Loucy (cell line): ENCODE data around the gene H19.

Source experiments
- H2AFZ ChIP-seq: fragments of 200-600 bp; sonication (generic); 2 replicates; pipeline ENCODE4 v1.6.0; 2016; ENCODE audit warnings: antibody characterized with exemption, mild to moderate bottlenecking, low read length, moderate library complexity
- H3F3A ChIP-seq: fragments of 200-600 bp; 2 replicates; pipeline ENCODE4 v1.6.0; 2016; ENCODE audit warnings: antibody characterized with exemption, low read depth, mild to moderate bottlenecking
- H3K27me3 ChIP-seq: fragments of 200-600 bp; sonication (generic); 2 replicates; pipeline ENCODE4 v1.6.1; 2014; ENCODE audit warnings: low read length, mild to moderate bottlenecking; ENCODE audit not compliant: insufficient read depth, poor library complexity, severe bottlenecking
- H3K36me3 ChIP-seq: fragments of 200-600 bp; sonication (generic); 2 replicates; pipeline ENCODE4 v1.6.1; 2016; ENCODE audit warnings: low read length; ENCODE audit not compliant: insufficient read depth
- H3K4me1 ChIP-seq: fragments of 200-600 bp; sonication (generic); 2 replicates; pipeline ENCODE4 v1.5.1; 2014; ENCODE audit warnings: low read length, mild to moderate bottlenecking; ENCODE audit not compliant: insufficient read depth, poor library complexity, severe bottlenecking
- H3K4me2 ChIP-seq: fragments of 200-600 bp; sonication (generic); 2 replicates; pipeline ENCODE4 v1.6.0; 2014; ENCODE audit warnings: antibody characterized with exemption, low read length, low read depth, mild to moderate bottlenecking; ENCODE audit not compliant: poor library complexity, severe bottlenecking
- H3K4me3 ChIP-seq: fragments of 200-600 bp; sonication (generic); 2 replicates; pipeline ENCODE4 v1.5.1; 2014; ENCODE audit warnings: low read length, mild to moderate bottlenecking, mixed read lengths; ENCODE audit not compliant: poor library complexity, severe bottlenecking
- H3K79me2 ChIP-seq: fragments of 200-600 bp; sonication (generic); 2 replicates; pipeline ENCODE4 v1.6.1; 2014; ENCODE audit warnings: low read length; ENCODE audit not compliant: insufficient read depth
- H3K9ac ChIP-seq: fragments of 200-600 bp; sonication (generic); 2 replicates; pipeline ENCODE4 v1.6.0; 2014; ENCODE audit warnings: mild to moderate bottlenecking, low read depth, low read length, moderate library complexity; ENCODE audit not compliant: poor library complexity, severe bottlenecking
- H3K9me2 ChIP-seq: fragments of 200-600 bp; sonication (generic); replicated peaks from 2 replicates; pipeline ENCODE4 v1.6.1; 2016; ENCODE audit warnings: low read depth, low read length, mixed read lengths
- H3K9me3 ChIP-seq: fragments of 200-600 bp; sonication (generic); 2 replicates; pipeline ENCODE4 v1.6.1; 2014; ENCODE audit warnings: mild to moderate bottlenecking, antibody characterized with exemption, low read length, low read depth; ENCODE audit not compliant: insufficient read depth
- H4K20me1 ChIP-seq: fragments of 200-600 bp; sonication (generic); 2 replicates; pipeline ENCODE4 v1.6.0; 2014; ENCODE audit warnings: antibody characterized with exemption, low read length, mild to moderate bottlenecking; ENCODE audit not compliant: insufficient read depth, poor library complexity, severe bottlenecking
- EZH2phosphoT487 ChIP-seq: fragments of 200-600 bp; IDR thresholded peaks from 2 replicates; pipeline ENCODE4 v1.6.1; 2018; ENCODE audit warnings: antibody characterized with exemption, mild to moderate bottlenecking, moderate library complexity, borderline replicate concordance
- TF ChIP-seq, protein P1 (sequence below): fragments of 200-600 bp; sonication (generic); conservative IDR thresholded peaks from 2 replicates; pipeline ENCODE4 v1.5.1; 2014; ENCODE audit warnings: mild to moderate bottlenecking, antibody characterized with exemption, low read length

The H19 gene

GRCh38 chr11:1979607-1980006 is 18.0 kb downstream of the H19 start:
- Histone ChIP-seq H3F3A (no peaks in the 10 kb centered on the region), H3K4me2 (no peak overlapping the region), H3K4me1 (no peaks in the 10 kb centered on the region), H3K9me2 (no peaks in the 10 kb centered on the region), H3K79me2 (no peaks in the 10 kb centered on the region), H2AFZ (no peak overlapping the region), H3K36me3 (no peaks in the 10 kb centered on the region), H4K20me1 (no peaks in the 10 kb centered on the region), H3K9ac (no peak overlapping the region), H3K9me3 (no peaks in the 10 kb centered on the region), H3K27me3 (no peaks in the 10 kb centered on the region), H3K4me3 (no peak overlapping the region)
- TF ChIP-seq, protein P1, sequence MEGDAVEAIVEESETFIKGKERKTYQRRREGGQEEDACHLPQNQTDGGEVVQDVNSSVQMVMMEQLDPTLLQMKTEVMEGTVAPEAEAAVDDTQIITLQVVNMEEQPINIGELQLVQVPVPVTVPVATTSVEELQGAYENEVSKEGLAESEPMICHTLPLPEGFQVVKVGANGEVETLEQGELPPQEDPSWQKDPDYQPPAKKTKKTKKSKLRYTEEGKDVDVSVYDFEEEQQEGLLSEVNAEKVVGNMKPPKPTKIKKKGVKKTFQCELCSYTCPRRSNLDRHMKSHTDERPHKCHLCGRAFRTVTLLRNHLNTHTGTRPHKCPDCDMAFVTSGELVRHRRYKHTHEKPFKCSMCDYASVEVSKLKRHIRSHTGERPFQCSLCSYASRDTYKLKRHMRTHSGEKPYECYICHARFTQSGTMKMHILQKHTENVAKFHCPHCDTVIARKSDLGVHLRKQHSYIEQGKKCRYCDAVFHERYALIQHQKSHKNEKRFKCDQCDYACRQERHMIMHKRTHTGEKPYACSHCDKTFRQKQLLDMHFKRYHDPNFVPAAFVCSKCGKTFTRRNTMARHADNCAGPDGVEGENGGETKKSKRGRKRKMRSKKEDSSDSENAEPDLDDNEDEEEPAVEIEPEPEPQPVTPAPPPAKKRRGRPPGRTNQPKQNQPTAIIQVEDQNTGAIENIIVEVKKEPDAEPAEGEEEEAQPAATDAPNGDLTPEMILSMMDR, result no peak
- no peak for TF ChIP-seq EZH2phosphoT487

- H4K20me1 ChIP-seq, result no peaks in the 10 kb centered on the region
- no peaks in the 10 kb centered on the region for H3K27me3 ChIP-seq
- no peaks in the 10 kb centered on the region for H3K79me2 ChIP-seq
- H3K4me1 ChIP-seq, result no peaks in the 10 kb centered on the region
- no peaks in the 10 kb centered on the region for H3K9me3 ChIP-seq
- H3K4me3 ChIP-seq, result no peak overlapping the region
- H3K36me3 ChIP-seq, result no peaks in the 10 kb centered on the region
- no peaks in the 10 kb centered on the region for H3K9me2 ChIP-seq
- H2AFZ ChIP-seq, result no peak overlapping the region
- no peak for TF ChIP-seq EZH2phosphoT487
- TF ChIP-seq, protein P1, result no peak
- no peaks in the 10 kb centered on the region for H3F3A ChIP-seq
- no peak overlapping the region for H3K4me2 ChIP-seq
- no peak overlapping the region for H3K9ac ChIP-seq
Observed at GRCh38 chr11:1978720-1979473, 18.7 kb downstream of the H19 start.

DNA sequence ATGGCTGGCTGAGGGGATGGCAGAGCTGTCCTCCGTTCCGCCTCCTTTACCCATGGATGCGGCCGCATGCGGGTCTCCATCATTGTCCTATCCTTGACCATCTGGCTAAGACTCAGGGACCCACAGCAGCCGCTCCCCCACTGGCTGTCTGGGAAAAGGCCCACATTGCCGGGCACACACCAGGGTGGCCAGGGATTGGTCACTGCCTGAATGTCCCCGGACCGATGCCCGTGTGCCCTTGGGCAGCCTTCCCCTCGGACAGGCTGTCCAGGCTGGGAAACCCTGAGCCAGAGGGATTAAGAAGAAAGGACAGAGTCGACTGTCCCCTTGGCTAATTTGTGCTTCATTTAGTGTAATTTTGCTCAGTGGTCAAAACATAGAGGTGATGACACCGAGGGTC is 22.5 kb downstream of the H19 start:
- no peaks in the 10 kb centered on the region for H3F3A ChIP-seq
- H3K27me3 ChIP-seq, result no peaks in the 10 kb centered on the region
- no peaks in the 10 kb centered on the region for H3K9me3 ChIP-seq
- no peak overlapping the region for H3K4me2 ChIP-seq
- H4K20me1 ChIP-seq, result no peaks in the 10 kb centered on the region
- TF ChIP-seq, protein P1, result no peak
- TF ChIP-seq EZH2phosphoT487, result no peak
- no peak overlapping the region for H2AFZ ChIP-seq
- no peak overlapping the region for H3K9ac ChIP-seq
- H3K4me3 ChIP-seq, result no peak overlapping the region
- H3K36me3 ChIP-seq, result no peaks in the 10 kb centered on the region
- no peaks in the 10 kb centered on the region for H3K9me2 ChIP-seq
- H3K4me1 ChIP-seq, result no peaks in the 10 kb centered on the region
- H3K79me2 ChIP-seq, result no peaks in the 10 kb centered on the region
